HG03558 (cell line): ENCODE results near the gene ZNRF3.
"Not testable (repeated sequence)": the region's sequence is repeated elsewhere in the genome, so short reads cannot be mapped to it uniquely, and the experiment has no call there.

Experiments used
- ATAC-seq: cut with Tn5 transposase; IDR thresholded peaks from one replicate; pipeline ENCODE4 v1.9.1; 2021; ENCODE audit warnings: moderate number of reproducible peaks; ENCODE audit not compliant: unreplicated experiment; ENCODE audit errors: extremely low read depth

The ZNRF3 gene

GRCh38 chr22:29026579-29026978, 143.2 kb downstream of the ZNRF3 start:
- ATAC-seq = no peak

GRCh38 chr22:29028468-29028867, 145.1 kb downstream of the ZNRF3 start:
- no peak for ATAC-seq

GRCh38 chr22:29029202-29030000, 146.0 kb downstream of the ZNRF3 start:
- no peak for ATAC-seq

GRCh38 chr22:29030016-29030617, 146.7 kb downstream of the ZNRF3 start:
- no peak for ATAC-seq

- ATAC-seq = no peak
These were observed 147.3 kb downstream of the ZNRF3 start for GRCh38 chr22:29030618-29031226.

- no peak for ATAC-seq
These were observed 148.0 kb downstream of the ZNRF3 start for GRCh38 chr22:29031227-29032011.

GRCh38 chr22:29032014-29032475, 148.7 kb downstream of the ZNRF3 start:
- no peak for ATAC-seq

GRCh38 chr22:29032584-29032983, 149.2 kb downstream of the ZNRF3 start:
- no peak for ATAC-seq

- no peak for ATAC-seq
These were observed 154.1 kb downstream of the ZNRF3 start for GRCh38 chr22:29037340-29037932.

- ATAC-seq = no peak
These were observed 155.8 kb downstream of the ZNRF3 start for GRCh38 chr22:29039148-29039547.

- not testable (repeated sequence) for ATAC-seq
These were observed 156.3 kb downstream of the ZNRF3 start for GRCh38 chr22:29039684-29040083.

- ATAC-seq = no peak
These were observed 157.3 kb downstream of the ZNRF3 start for GRCh38 chr22:29040385-29041275.

GRCh38 chr22:29041408-29041807, 158.0 kb downstream of the ZNRF3 start:
- no peak for ATAC-seq

GRCh38 chr22:29043906-29044575, 160.7 kb downstream of the ZNRF3 start:
- no peak for ATAC-seq

- no peak for ATAC-seq
These were observed 161.3 kb downstream of the ZNRF3 start for GRCh38 chr22:29044657-29045176.

- ATAC-seq = no peak
These were observed 165.7 kb downstream of the ZNRF3 start for GRCh38 chr22:29048822-29049654.

GRCh38 chr22:29049655-29050263, 166.4 kb downstream of the ZNRF3 start:
- no peak for ATAC-seq
